HEK293T (cell line): ENCODE results near the gene E2F2.

Source experiments
- CTCF ChIA-PET: fragments of 350-600 bp; formaldehyde crosslinking; extraction: SDS; loops from one replicate; lab custom pipeline; 2021; ENCODE audit warnings: antibody characterized with exemption, inconsistent platforms; lab: Yijun Ruan, JAX
- POLR2A ChIA-PET: fragments of 350-600 bp; formaldehyde crosslinking; extraction: SDS; loops from one replicate; lab custom pipeline; 2020; ENCODE audit warnings: antibody characterized with exemption, inconsistent platforms; lab: Yijun Ruan, JAX
- DNase-seq: peaks from one replicate; pipeline ENCODE4 v3.0.0; 2012; ENCODE audit warnings: mixed read lengths; ENCODE audit errors: extremely low spot score
- ARNT ChIP-seq: fragments of 450-650 bp; IDR thresholded peaks from 2 replicates; pipeline ENCODE4 v1.6.1; 2017; ENCODE audit warnings: mild to moderate bottlenecking
- BHLHE40 ChIP-seq: fragments of 450-650 bp; IDR thresholded peaks from 2 replicates; pipeline ENCODE4 v1.6.1; 2016; ENCODE audit warnings: mild to moderate bottlenecking, moderate library complexity, borderline replicate concordance
- CTBP1 ChIP-seq: fragments of 450-650 bp; IDR thresholded peaks from 2 replicates; pipeline ENCODE4 v1.6.1; 2016; ENCODE audit warnings: borderline replicate concordance
- ELF4 ChIP-seq: fragments of 450-650 bp; IDR thresholded peaks from 2 replicates; pipeline ENCODE4 v1.6.1; 2017; ENCODE audit warnings: antibody characterized with exemption
- FOXA1 ChIP-seq: fragments of 450-650 bp; IDR thresholded peaks from 2 replicates; pipeline ENCODE4 v1.6.1; 2016; ENCODE audit warnings: mild to moderate bottlenecking
- FOXK2 ChIP-seq: fragments of 450-650 bp; IDR thresholded peaks from 2 replicates; pipeline ENCODE4 v1.6.1; 2016; ENCODE audit warnings: mild to moderate bottlenecking
- FOXM1 ChIP-seq: fragments of 450-650 bp; IDR thresholded peaks from 2 replicates; pipeline ENCODE4 v1.6.1; 2017; ENCODE audit warnings: mild to moderate bottlenecking, borderline replicate concordance
- HDGF ChIP-seq: fragments of 450-650 bp; IDR thresholded peaks from 2 replicates; pipeline ENCODE4 v1.6.1; 2017; ENCODE audit warnings: antibody characterized with exemption, borderline replicate concordance
- L3MBTL2 ChIP-seq: fragments of 450-650 bp; conservative IDR thresholded peaks from 2 replicates; pipeline ENCODE4 v1.6.1; 2016; ENCODE audit warnings: mild to moderate bottlenecking
- LEF1 ChIP-seq: fragments of 450-650 bp; IDR thresholded peaks from 2 replicates; pipeline ENCODE4 v1.6.1; 2017; ENCODE audit warnings: mild to moderate bottlenecking, borderline replicate concordance
- NFRKB ChIP-seq: fragments of 450-650 bp; IDR thresholded peaks from 2 replicates; pipeline ENCODE4 v1.6.1; 2016; ENCODE audit warnings: mild to moderate bottlenecking, moderate library complexity
- PKNOX1 ChIP-seq: fragments of 450-650 bp; IDR thresholded peaks from 2 replicates; pipeline ENCODE4 v1.6.1; 2016
- SP1 ChIP-seq: fragments of 450-650 bp; IDR thresholded peaks from 2 replicates; pipeline ENCODE4 v1.6.1; 2017
- TARDBP ChIP-seq: fragments of 450-650 bp; IDR thresholded peaks from 2 replicates; pipeline ENCODE4 v1.6.1; 2016
- ZNF384 ChIP-seq: fragments of 450-650 bp; IDR thresholded peaks from 2 replicates; pipeline ENCODE4 v1.6.1; 2016

Gene E2F2

GRCh38 chr1:23533246-23534023 lies 2.4 kb upstream of the E2F2 start:
- no peak for DNase-seq
- ChIA-PET CTCF (interaction anchor here (0.6 kb wide), 1 partner anchor 48 kb away, joined by 3 read pairs; no protein-coding TSS in a partner anchor), POLR2A (interaction anchor here (3.3 kb wide), 1 partner anchor 35 kb away, joined by 21 read pairs; no protein-coding TSS in a partner anchor)
- TF ChIP-seq FOXA1 (no peak), SP1 (no peak), PKNOX1 (no peak), BHLHE40 (no peak), TARDBP (no peak), ELF4 (no peak), FOXM1 (no peak), ZNF384 (no peak), FOXK2 (no peak)

GRCh38 chr1:23531562-23532094 lies 595 bp upstream of the E2F2 start:
- no peak for TF ChIP-seq TARDBP
- no peak for TF ChIP-seq CTBP1
- no peak for TF ChIP-seq HDGF
- no peak for TF ChIP-seq ELF4
- no peak for TF ChIP-seq BHLHE40
- no peak for TF ChIP-seq FOXA1
- TF ChIP-seq ZNF384, result no peak
- TF ChIP-seq SP1, result no peak
- DNase-seq, result no peak
- POLR2A ChIA-PET, result interaction anchor here (0.7 to 3.3 kb wide), 12 partner anchors 19 to 187 kb away, joined by 3 to 21 read pairs (median 4); partner anchors contain the start of gene HNRNPR
- CTCF ChIA-PET, result interaction anchor here (0.7 to 1.9 kb wide), 9 partner anchors 8 to 160 kb away, joined by 3 to 5 read pairs (median 4); no protein-coding TSS in a partner anchor

GRCh38 chr1:23530087-23530746 lies 816 bp downstream of the E2F2 start:
- DNase-seq, result no peak
- POLR2A ChIA-PET, result interaction anchor here (0.6 to 3.4 kb wide), 12 partner anchors 9 to 348 kb away, joined by 3 to 21 read pairs (median 4); partner anchors contain the start of gene HNRNPR
- CTCF ChIA-PET, result interaction anchor here (0.5 to 1.9 kb wide), 4 partner anchors 9 to 33 kb away, joined by 3 to 5 read pairs (median 4); partner anchors contain the start of gene ID3
- TF ChIP-seq ZNF384 (no peak), FOXA1 (no peak), ARNT (no peak), FOXM1 (no peak), TARDBP (no peak), SP1 (no peak), PKNOX1 (no peak), NFRKB (no peak), FOXK2 (no peak), BHLHE40 (no peak), LEF1 (no peak), CTBP1 (no peak), L3MBTL2 (no peak)

- no peak for DNase-seq
- CTCF ChIA-PET, result interaction anchor here (0.5 to 2.7 kb wide), 7 partner anchors 10 to 108 kb away, joined by 3 to 12 read pairs (median 5); partner anchors contain the start of gene ID3
- POLR2A ChIA-PET, result interaction anchor here (0.6 to 3.4 kb wide), 10 partner anchors 8 to 347 kb away, joined by 3 to 21 read pairs (median 4); partner anchors contain the start of gene HNRNPR
- TF ChIP-seq FOXA1, result no peak
- TF ChIP-seq ZNF384, result no peak
- TF ChIP-seq CTBP1, result no peak
- TF ChIP-seq SP1, result no peak
- no peak for TF ChIP-seq LEF1
- TF ChIP-seq HDGF, result no peak
- no peak for TF ChIP-seq L3MBTL2
- no peak for TF ChIP-seq FOXK2
- no peak for TF ChIP-seq ELF4
- TF ChIP-seq BHLHE40, result no peak
- TF ChIP-seq ARNT, result no peak
- no peak for TF ChIP-seq PKNOX1
These were observed 1.6 kb downstream of the E2F2 start for GRCh38 chr1:23529146-23530086.
